SHP77 (cell line): Measurements from ENCODE around the gene NCR2.

ENCODE experiments used
- DNase-seq, 2 experiments: peaks; one replicate each; lab custom pipeline; 2025; lab: John Stamatoyannopoulos, UW

NCR2 gene

GRCh38 chr6:41359617-41360313 is 24.4 kb downstream of the NCR2 start:
- no peak for DNase-seq

GRCh38 chr6:41360314-41360685 is 24.9 kb downstream of the NCR2 start:
- no peak for DNase-seq

GRCh38 chr6:41366150-41366549 is 30.7 kb downstream of the NCR2 start:
- DNase-seq, result no peak

- DNase-seq, result no peak
Observed at GRCh38 chr6:41367061-41367460, 31.7 kb downstream of the NCR2 start.

GRCh38 chr6:41367700-41368099 is 32.3 kb downstream of the NCR2 start:
- DNase-seq, result peak; percentile 79 to 82

DNA sequence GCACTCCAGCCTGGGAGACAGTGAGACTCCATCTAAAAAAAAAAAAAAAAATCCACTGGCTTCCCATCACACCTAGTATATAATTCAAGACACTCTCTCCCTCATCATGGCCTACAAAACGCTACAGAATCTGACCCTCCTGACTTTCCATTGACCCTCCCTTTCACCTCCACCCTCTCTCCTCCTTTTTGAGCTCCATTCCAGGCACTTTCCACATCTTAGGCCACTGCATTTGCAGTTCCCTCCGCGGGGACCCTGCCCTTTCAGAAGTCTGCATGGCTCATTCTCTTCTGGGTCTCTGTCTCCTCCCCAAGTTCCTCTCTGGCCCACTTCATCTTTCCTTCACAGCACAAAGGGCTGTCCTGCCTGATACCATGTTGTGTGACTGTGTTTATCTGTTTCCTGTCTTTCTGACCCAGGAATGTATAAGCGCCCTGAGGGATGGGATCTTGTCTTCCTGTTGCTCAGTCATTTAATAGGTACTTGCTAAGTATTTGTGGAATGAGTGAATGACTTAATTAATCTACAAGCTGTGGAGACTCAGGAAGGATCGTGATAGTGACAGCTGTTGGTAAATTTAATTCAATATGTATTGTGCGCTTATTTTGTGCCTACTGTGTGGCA is 35.2 kb downstream of the NCR2 start:
- no peak for DNase-seq

DNA sequence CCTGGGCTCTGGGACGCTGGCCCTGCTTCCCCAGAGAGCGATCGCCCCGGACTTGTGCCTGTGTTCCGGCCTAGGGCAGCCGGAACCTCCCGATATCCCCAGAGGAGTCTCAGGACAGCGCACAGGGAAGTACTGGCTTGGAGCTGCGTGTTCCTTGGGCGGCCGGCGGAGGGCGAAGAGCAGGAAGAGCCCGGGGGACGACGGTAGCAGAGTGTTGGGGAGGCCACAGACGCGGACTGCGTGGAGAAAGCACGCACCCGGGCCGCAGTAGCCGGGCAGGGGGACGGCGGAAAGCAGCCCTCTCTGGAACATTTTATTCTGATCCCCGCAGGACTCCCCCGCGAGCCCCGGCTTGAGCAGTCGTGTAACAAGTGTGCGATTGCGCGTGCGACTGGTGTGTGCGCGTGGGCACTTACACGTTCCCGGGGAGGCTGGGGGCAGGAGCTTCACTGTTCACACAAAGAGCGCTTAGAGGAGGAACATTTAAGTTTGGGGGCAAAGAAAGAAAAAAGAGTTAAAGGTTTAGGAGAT is 36.1 kb downstream of the NCR2 start:
- no peak for DNase-seq

DNA sequence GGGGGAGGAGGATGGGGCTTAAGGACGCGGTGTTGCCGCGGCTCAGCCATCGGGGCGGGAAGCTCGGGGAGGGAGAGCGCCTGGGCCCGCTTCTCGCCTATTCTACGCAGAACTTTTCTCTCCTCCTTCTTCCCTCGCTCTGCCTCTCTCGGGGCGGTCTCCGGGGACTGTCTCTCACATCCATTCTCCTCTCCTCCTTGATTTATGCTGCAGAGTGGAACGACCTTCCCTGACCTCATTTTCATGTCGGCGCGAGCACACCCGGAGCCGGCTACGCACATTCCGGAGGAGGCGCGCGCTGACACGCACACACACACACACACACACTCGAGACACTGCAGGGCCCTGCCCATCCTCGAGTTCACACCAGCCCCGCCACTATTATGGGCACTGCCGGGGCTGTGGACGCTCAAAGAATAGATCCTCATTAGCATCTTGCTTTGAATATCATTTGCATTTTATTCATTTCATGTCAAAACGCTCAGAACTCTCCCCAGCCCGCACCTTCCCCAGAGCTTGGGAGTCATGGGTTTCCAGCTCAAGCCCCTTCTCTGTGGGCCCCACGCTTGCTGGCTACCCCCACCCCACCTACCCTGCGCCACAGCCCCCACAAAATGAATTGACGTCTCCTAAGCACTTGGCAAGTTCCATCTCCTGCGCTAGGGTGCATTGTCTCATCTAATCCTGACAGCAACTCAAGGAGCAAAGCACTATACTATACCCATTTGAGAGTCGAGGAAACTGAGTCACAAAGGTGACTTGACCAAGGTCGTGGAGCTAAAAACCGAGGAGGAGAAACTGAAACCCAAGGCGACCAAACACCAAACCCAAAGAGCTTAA is 36.8 kb downstream of the NCR2 start:
- no peak for DNase-seq

DNA sequence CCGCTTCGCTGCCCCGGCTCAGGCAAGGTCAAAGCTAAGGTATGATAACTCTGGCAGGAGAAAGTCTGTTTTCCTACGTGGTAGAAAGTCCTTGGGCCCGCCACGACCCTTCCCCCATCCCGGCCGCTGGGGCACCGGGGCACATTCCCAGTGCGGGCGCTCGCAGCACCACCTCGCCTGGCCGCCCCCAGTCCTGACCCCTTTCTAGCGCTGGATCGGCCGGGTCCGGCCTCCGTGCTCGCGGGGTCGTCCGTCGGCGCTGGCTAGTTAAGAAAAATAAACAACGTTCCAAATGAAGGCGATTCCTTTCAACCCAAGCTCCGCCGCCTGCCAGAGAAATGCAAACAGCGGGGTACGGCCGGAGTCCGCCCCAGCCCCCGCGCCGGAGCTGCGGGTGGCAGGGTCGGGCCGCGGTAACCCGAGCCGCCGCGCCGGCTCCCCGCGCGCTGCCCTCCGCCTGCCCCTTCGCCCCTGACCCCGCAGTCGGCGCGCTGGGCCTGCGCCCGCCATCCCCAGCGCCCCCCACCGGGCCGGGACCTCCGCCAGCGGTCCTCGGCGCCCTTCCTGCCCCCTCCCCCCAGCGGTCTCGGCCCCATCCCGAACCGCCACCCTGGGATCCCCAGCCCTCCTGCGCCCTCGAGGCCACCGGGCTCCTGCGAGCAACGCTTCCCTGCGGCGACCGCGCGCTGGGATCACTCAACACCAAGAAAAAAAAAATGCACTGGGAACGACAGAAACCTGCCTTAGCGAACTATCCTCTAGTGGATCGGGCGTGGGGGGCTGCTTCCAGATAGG is 37.6 kb downstream of the NCR2 start:
- no peak for DNase-seq

GRCh38 chr6:41373627-41373918 is 38.2 kb downstream of the NCR2 start:
- no peak for DNase-seq

DNA sequence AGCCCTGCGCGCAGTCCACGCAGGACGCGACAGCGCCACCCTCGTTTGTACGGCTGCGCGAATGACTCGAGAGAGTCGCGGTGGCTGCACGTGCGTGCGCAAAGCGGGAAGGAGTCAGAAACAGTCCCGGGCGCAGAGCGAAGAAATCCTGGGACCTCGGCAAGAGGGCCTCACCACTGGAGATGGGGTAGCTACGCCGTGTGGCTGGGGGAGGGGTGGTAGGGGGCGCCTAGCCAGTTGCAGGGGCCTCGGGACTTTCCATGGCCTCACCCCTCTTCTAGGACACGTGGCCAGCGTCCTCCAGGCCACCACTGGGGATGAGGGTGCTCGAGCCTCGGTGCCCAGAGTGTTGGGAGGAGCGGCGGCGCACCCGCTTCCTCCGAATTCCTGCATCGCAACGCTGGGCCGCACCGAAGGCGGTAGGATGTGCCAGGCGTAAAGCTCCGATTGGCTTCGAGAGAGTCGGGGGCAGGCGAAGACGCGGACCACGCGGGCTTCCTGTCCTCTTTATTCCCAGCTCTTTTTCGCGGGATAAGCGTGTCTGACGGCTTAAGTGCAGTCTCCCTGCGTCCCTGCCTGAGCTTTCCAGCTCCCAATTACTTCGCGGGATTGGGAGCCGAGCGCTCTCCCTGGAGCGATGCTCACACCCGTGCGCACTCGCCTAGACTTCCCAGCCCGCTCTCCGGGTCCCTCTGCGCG is 38.7 kb downstream of the NCR2 start:
- DNase-seq, result no peak

- no peak for DNase-seq
Observed at GRCh38 chr6:41374618-41375590, 39.5 kb downstream of the NCR2 start.

GRCh38 chr6:41375598-41376151 is 40.3 kb downstream of the NCR2 start:
- no peak for DNase-seq

DNA sequence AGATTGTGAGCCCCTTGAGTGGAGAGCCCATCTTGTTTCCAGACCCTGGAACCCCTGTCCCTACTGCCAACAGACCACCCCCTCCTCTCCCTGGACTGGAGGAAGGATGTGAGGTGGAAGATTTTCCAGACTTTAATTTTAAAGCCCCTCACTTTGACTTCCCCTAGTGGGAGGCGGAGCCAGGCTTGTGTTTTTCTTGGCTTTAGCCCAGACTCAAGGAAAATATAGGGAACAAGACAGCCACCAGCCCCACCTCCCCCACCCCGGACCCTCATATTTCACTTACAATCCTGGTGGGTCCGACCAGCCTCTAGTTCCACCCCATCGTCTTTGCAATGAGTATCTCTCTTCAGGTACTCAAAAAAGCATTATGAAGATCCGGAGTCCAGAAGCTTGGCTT is 40.8 kb downstream of the NCR2 start:
- DNase-seq, result no peak

GRCh38 chr6:41377071-41377470 is 41.7 kb downstream of the NCR2 start:
- DNase-seq, result no peak

DNA sequence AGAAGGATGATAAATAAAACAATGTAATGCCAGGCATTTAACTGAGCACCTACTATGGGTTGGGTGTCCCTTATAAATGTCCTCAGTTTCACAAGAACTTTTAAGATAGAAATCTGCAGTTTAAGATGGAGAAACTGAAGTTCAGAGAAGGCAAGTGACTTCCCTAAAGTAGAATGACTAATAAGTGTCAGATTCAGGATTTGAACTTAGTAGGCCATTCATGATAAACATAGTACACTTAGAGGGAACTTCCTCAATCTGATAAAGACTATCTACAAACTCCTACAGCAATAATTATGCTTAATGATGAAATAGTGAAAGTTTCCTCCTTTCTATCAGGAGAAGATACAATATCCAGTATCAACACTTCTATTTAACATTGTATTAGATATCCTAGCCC is 43.9 kb downstream of the NCR2 start:
- DNase-seq, result no peak

GRCh38 chr6:41386594-41386993 is 51.2 kb downstream of the NCR2 start:
- DNase-seq, result no peak

GRCh38 chr6:41392246-41392645 is 56.8 kb downstream of the NCR2 start:
- no peak for DNase-seq

DNA sequence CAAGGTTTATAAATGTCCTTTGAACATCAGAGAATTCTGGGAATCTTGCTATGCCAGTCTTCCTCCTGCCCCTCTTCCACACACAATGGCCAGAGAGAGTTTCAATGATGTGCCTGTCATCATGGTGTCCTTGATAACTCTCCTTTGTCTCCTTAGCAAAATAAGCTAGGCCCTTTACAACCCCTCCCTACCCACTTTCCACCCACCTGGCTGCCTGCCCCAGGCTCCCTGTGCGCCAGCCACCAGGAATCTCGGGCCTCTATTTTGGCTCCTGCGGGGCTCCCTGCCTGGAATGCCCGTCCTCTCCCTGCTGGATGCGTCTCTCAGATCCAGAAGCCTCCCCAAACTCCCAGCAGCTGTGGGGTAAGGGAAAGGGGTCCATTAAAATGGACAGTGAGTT is 60.9 kb downstream of the NCR2 start:
- DNase-seq, result no peak

DNA sequence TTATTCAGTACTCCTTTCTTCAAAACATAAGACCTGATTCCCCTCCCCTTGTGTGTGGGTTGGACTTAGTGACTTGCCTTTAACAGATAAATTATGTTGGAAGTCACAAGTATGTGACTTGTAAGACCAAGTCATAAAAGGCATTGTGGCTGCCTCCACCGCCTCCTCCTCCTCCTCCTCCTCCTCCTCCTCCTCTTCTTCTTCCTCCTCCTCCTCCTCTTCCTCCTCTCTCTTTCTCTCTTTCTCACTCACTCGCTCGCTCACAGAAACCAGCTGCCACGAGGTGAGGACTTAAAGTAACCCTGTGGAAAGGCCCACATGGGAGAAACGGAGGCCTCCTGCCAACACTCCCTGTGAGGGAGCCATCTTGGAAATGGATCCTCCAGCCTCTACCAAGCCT is 64.0 kb downstream of the NCR2 start:
- DNase-seq, result no peak
